HG03039 (cell line): Measurements from ENCODE around the gene GLS.
"Not testable (repeated sequence)": the region's sequence is repeated elsewhere in the genome, so short reads cannot be mapped to it uniquely, and the experiment has no call there.

Experiments used
- ATAC-seq: cut with Tn5 transposase; IDR thresholded peaks from one replicate; pipeline ENCODE4 v1.9.1; 2021; ENCODE audit warnings: mild to moderate bottlenecking, moderate library complexity; ENCODE audit not compliant: unreplicated experiment

GLS gene

GRCh38 chr2:190929919-190930318, 49.3 kb downstream of the GLS start:
- no peak for ATAC-seq

GRCh38 chr2:190930411-190930810, 49.8 kb downstream of the GLS start:
- ATAC-seq: no peak

- ATAC-seq: no peak
Observed at GRCh38 chr2:190932514-190932913, 51.9 kb downstream of the GLS start.

DNA sequence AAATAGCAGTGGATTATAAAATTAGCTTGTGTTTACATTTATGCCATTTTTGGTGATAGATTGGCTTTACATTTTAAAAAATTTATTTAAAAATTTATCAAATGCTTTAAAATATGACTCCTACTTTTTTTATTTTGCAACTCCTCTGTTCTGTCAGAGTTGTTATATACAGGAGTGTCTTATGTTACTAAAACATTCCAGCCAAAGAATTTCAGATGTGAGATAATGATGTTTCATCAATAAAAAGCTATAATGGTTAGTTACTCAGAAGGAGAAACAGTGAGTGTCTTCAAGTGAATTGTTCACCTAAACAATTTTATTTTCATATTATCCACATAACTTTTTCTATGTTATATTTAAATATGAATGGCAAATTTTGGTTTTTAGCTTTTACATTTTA, 52.7 kb downstream of the GLS start:
- ATAC-seq: no peak

DNA sequence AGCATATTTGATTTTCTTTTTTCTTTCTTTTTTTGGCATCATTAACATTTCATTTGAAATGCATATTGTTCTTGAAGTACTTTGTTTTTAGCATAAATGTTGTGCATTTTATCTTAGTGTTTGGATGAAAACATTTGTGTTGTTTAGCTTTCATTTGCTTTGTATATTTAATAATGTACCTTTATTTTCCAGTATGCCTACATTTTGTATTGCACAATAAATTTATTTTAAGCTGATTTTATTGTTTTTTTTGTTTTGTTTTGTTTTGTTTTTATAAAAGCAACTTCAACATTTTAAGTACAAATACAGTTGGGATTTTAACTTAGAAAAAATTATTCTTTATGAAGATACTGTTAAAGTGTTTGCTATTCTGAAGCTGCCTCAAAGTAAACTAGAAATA, 54.4 kb downstream of the GLS start:
- no peak for ATAC-seq

DNA sequence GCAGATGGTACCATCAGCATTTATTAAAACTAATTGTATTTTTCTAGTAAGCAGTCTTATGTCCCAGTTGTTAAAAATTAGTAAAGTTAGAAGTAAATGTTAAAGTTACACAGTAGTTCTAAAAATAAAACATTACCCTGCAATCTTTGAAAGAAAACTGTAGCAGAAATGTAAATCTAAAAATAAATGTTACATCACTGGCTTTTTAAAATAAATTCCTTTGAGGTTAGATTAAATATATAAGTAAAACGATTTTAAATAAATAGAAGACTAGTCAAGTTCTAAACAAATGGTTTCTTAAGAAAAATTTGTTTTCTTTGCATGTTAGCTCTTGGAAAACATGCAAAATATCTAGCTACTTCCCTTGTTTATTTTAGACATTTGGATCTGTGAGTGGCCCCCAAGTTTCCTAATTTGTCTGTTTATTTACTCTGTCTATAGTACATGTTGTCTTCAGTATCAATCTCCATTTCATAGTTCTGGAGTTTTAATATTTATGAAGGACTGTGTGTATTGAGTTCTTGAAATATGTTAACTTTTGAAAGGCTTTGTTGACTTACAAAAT, 58.2 kb downstream of the GLS start:
- no peak for ATAC-seq

DNA sequence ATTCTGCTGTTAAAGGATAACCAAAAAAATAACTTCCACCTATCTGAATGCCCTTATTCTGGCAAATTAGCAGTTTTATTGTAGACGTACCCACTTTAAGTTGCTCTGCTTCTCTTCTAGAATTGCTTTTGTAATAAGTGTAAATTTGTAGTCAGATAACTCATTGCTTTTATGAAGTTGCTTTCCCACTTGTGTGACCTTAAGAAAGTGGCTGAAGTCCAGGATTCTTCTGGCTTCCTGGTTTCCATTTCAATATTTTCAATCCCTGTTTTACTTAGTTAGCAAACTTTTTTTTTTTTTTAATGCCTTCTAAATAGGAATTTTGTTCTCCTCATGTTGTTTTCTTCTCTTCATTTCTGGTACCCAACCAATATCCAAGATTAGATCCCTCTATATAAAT, 59.8 kb downstream of the GLS start:
- ATAC-seq: no peak

DNA sequence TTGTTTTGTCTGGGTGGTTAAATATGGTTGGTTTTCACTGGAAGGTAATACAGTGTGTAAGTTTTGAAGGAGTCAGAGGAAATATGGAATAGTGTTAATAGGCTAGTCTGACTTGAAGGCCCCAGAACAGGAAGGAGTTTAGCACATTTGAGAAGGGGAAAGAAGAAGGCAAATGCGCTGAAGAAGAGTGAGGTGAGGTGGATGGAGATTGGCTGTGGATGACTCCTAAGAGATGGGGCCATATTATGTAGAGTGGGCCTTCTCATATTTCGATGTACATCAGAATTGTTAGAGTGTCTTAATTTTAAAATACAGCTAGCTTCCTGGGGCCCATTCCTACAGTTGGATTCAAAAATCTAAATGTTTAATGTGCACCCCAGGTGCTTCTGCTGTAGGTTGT, 61.0 kb downstream of the GLS start:
- ATAC-seq: no peak

DNA sequence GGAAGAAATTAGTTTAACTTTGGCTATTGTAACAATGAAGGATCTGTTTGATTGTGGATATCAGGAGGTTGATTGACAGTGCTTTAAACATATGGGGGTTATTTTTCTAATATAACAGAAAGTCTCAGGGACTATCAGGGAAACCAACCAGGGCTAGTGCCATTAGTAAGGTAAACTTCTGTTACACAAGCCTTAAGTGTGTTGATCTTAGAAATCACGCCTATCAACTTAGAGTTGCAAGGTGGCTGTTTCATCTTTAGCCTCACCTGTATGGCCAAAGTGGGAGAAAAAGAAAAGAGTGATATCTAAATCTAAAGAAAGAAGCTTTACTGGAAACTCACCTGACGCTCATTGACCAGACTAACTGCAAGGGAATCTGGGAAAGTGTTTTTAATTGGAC, 62.1 kb downstream of the GLS start:
- ATAC-seq: no peak

DNA sequence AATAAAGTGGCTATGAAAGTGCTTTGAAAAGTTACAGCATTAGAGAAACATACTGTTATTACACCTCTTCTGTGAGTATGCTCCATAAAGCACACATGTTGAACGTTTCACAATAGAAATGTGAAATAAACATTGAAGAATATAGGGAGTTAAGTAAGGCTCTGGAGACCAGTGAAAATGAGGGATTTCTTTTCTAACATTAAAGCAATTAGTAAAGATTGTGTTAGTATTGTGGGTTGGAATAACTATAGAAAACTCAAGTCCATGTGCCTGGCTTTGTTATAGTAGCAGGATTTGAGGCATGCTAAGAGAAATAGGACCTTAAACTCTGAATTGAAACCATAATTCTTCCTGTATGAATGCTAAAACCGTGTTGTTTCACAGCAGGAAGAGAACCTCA, 63.1 kb downstream of the GLS start:
- ATAC-seq: no peak

GRCh38 chr2:190947141-190947540, 66.5 kb downstream of the GLS start:
- ATAC-seq: no peak

GRCh38 chr2:190947711-190948251, 67.2 kb downstream of the GLS start:
- ATAC-seq: peak; percentile 46

- peak; percentile 45 for ATAC-seq
Observed at GRCh38 chr2:190948671-190949070, 68.0 kb downstream of the GLS start.

GRCh38 chr2:190950566-190950991, 70.0 kb downstream of the GLS start:
- ATAC-seq: no peak

GRCh38 chr2:190953257-190953656, 72.6 kb downstream of the GLS start:
- ATAC-seq: no peak

GRCh38 chr2:190959911-190960788, 79.5 kb downstream of the GLS start:
- no peak for ATAC-seq

- not testable (repeated sequence) for ATAC-seq
Observed at GRCh38 chr2:190961117-190961516, 80.5 kb downstream of the GLS start.

DNA sequence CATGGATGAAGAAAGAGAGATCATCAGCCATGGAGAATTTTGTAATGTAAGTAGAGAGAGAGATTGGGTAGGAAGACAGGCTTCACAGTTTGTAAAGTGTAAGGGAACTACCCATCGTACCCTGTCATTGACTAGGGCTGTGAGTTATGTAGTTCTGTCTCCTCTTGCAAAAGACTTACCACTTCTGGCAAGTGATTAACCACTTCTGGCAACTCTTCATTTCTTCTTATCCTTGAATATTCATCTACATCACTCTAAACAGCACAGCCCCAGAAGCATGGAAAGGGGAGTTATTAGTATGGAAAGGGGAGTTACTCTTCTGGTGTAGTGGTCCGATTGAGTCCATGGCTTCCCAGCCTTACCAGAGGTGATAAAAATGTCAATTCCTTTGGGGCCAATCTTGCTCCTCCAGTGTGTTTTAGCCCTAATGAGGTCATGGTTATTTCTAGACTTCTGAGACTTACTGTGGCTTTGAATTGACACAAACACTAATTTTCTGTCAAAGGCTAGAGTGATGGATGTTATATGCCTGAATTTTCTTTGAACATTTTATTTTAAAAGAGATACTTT, 81.4 kb downstream of the GLS start:
- no peak for ATAC-seq

GRCh38 chr2:190963088-190963487, 82.5 kb downstream of the GLS start:
- no peak for ATAC-seq

DNA sequence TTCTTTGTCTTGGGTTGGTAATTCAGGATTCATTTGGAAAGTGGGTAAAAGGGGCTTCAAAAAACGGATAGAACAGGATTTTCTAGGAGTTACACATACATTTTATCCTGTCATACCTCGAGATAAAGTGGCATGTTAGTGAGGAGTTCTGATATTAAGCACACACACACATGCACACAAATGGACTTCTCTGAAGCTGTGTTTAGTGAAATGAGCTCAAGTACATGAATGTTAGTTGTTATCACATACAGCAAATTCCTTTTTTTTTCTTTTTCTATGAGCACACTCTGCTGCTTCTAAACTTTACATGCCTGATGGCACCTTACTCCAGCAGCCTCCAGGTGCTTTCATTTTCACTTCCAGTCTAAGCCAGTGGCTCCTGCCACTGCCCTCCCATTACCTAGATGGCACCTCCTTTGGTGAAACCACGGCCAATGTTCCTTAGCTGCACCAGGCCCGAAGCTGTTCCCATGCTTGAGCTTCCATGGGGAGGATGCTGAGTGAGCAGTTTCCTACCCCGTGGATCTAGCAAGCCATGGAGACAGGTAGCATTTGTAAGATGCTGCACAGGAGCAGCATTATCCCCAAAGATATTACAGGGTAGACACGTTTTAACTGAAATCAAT, 83.7 kb downstream of the GLS start:
- no peak for ATAC-seq

DNA sequence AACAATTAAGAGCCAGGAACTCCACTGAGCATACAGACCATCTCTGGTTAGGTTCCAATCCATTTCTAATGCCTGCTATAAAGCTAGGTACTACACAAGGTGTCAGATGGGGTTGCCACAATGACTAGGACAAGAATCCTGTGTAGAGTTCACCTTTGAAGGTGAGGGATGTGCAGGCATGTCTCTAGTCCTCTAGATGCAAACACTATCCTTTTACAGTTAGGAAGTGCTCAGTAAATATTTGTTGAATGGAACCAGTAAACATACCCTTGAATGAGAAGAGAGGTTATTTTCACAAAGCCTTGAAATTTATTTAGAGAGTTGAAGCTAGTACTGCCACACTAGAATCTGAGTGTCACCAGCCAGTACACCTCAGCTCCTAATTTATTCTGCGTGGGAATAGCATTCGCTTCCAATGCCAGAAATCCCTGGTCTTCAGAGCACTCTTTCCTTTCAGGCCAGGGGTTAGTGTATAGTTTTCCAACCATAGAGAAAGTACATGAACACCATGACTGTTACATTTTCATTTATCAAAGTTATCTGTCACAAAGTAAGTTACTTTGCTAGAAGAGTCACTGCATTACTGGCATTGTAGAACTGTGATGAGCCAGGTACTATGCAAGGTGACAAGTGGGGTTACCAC, 85.1 kb downstream of the GLS start:
- no peak for ATAC-seq
